Esophagus (tissue), 2 donors: Measurements from ENCODE around the gene GPR32. TPM values are rescaled to one million over a fixed set of nuclear protein-coding genes. Genes with fewer than 3 reads are reported as not detected.

Experiments
- H3K27ac ChIP-seq, 2 donors: one replicate each; pipeline ENCODE4 v1.5.1; 2013; ENCODE audit warnings: low read depth in 2 of 2, mild to moderate bottlenecking in 2 of 2, inconsistent platforms in 1 of 2, low read length in 1 of 2, moderate library complexity in 1 of 2
- H3K27me3 ChIP-seq, 2 donors: one replicate each; pipeline ENCODE4 v1.6.1; 2013; ENCODE audit warnings: low read length in 2 of 2, control low read depth in 1 of 2, mild to moderate bottlenecking in 1 of 2; ENCODE audit not compliant: insufficient read depth in 2 of 2, control insufficient read depth in 1 of 2
- H3K36me3 ChIP-seq, 2 donors: one replicate each; pipeline ENCODE4 v1.6.1; 2013; ENCODE audit warnings: low read length in 1 of 2; ENCODE audit not compliant: control insufficient read depth in 2 of 2, insufficient read depth in 2 of 2
- H3K4me1 ChIP-seq, 2 donors: one replicate each; pipeline ENCODE4 v1.6.1; 2013; ENCODE audit warnings: low read length in 1 of 2; ENCODE audit not compliant: control insufficient read depth in 2 of 2, insufficient read depth in 2 of 2
- H3K4me3 ChIP-seq, 2 donors: one replicate each; pipeline ENCODE4 v1.5.1; 2013; ENCODE audit warnings: low read length in 2 of 2, mild to moderate bottlenecking in 2 of 2, low read depth in 1 of 2, moderate library complexity in 1 of 2
- H3K9me3 ChIP-seq, 2 donors: one replicate each; pipeline ENCODE4 v1.6.1; 2013; ENCODE audit warnings: mild to moderate bottlenecking in 2 of 2, low read depth in 1 of 2, low read length in 1 of 2, moderate library complexity in 1 of 2; ENCODE audit not compliant: control insufficient read depth in 2 of 2, insufficient read depth in 1 of 2
- WGBS, 2 donors: extraction: QIAGEN DNeasy Blood & Tissue Kit; methylation state at CpG; one replicate each; pipeline ENCODE4 v1.1.7; 2013; 5-methylcytosine and 5-hydroxymethylcytosine counted together
- polyA plus RNA-seq, 2 donors: library from polyadenylated mRNA; stranded (reverse); fragments of 200-250 nt; gene quantifications; one replicate each; pipeline ENCODE4 v1.2.3, GENCODE V29; 2013
- donor health status: healthy with polysubstance abuse.
- donor health status: Bipolar disorder and iron deficiency.

The GPR32 gene
- polyA plus RNA-seq, 2 donors, result not detected

DNA sequence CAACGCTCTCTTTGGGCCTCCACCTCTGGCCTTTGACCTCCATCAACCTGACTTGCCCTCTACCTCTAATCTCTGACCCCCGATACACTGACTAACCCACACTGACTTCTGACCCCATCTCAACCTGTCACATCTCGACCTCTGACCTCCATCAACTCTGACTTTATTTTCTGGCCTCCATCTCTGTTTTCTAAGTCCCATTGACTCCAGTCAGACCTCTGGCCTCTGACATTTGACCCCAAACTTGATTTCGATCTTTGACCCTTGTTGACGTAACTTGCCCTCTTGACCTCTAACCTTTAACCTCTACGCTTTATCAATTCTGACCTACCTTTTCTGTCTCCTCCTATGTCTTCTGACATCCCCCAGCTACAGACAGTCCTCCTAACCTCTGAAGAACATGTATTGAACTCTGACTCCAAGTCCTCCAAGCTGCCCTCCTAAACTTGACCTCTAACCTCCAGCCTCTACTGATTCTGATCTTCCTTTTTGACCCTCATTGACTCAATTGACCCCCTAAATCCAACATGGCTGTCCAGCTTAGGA, 20.7 kb downstream of the GPR32 start:
- Histone ChIP-seq H3K9me3 (no peaks in the 10 kb centered on the region), H3K4me3 (no peak overlapping the region), H3K4me1 (peaks cover 0 to 5% of the 10 kb centered on the region in 2 donors), H3K36me3 (peaks cover 0 to 2% of the 10 kb centered on the region in 2 donors), H3K27ac (no peak overlapping the region), H3K27me3 (no peaks in the 10 kb centered on the region)
- 85 to 91% methylated on average over 6 of the region's 6 CpGs for WGBS, 2 donors

DNA sequence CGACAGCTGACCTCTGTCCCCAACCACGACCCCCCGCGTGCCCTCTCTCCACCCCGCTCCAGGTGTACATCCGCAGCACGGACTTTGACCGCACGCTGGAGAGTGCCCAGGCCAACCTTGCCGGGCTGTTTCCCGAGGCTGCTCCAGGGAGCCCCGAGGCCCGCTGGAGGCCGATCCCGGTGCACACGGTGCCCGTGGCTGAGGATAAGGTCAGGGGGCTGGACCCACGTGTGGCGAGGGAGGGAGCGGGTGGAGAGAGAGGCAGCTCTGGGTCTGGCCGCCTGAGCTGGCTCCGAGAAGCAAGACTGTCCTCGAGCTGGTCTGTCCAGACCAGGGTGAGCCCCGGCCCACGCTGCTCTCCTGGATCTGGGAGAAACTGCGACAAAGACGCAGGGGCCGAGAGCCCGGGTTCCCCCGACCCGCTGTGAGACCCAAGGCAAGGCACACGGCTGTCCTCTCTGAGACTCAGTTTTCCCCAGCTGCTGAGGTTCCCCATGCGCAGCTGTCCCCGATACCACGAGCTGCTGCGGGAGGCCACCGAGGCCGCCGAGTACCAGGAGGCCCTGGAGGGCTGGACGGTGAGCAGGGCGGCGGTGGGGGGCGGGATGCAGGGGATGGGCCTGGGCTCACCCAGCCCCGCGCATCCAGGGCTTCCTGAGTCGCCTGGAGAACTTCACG, 21.5 kb downstream of the GPR32 start:
- Histone ChIP-seq H3K4me1 (peaks cover 0 to 5% of the 10 kb centered on the region in 2 donors), H3K36me3 (peaks cover 2 to 5% of the 10 kb centered on the region in 2 donors), H3K27ac (no peak overlapping the region), H3K27me3 (no peaks in the 10 kb centered on the region), H3K9me3 (no peaks in the 10 kb centered on the region), H3K4me3 (no peak overlapping the region)
- 69 to 78% methylated on average over 47 of the region's 47 CpGs for WGBS, 2 donors

DNA sequence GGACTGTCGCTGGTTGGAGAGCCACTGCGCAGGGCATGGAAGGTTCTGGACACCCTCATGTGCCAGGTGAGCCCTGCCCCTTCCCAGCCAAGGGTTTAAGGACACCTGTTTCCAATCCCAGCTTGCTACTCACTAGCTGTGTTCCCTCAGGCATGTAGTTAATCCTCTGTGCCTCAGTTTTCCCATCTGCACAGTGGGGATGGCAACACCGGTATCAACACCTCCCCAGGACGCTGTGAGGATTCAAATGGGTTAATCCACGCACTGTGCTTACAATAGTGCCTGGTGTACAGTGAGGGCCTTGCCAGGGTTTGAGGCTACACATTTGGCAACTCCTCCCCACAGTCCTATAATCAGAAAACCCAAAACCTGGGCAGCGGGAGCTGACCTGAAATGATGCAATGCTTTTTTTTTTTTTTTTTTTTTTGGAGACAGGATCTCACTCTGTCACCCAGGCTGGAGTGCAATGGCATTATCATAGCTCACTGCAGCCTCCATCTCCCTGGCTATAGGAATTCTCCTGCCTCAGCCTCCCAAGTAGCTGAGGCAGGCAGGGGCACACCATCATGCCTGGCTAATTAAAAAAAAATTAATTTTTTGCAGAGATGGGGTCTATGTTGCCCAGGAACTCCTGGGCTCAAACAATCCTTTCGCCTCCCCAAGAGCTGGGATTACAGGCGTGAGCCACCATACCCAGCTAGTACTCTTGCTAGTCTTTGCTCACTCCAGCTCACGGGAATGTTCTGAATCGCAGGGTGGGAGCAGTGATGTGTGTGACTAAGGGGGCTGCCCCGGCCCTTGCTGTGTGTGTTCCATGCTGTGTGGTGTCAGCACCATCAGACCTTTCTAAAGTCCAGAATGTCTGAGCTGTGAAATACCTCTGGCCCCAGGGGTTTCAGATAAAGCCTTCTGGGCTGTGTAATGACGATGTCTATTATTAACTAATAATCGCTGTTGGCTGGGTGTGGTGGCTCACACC, 22.3 kb downstream of the GPR32 start:
- no peaks in the 10 kb centered on the region for H3K27me3 ChIP-seq

DNA sequence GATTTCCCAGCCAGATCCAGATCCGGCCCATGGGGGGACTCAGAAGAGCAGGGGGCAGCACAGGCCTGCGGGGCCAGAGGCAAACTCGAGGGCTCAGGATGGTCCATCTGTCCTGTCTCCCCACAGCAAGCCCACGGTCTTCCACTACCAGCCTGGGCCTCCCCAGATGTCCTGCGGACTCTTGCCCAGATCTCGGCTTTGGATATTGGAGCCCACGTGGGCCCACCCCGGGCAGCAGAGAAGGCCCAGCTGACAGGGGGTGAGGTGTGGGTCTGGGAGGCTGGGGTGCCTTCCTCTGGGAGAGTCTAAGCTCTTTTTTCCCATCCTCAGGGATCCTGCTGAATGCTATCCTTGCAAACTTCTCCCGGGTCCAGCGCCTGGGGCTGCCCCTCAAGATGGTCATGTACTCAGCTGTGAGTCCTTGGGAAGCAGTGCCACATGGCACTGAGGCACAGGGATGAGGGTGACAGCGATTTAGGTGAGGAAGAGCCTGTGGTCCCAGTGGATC, 23.3 kb downstream of the GPR32 start:
- no peak overlapping the region for H3K27ac ChIP-seq
- H3K27me3 ChIP-seq, result no peaks in the 10 kb centered on the region
- no peaks in the 10 kb centered on the region for H3K9me3 ChIP-seq
- 68 to 69% methylated on average over 11 of the region's 11 CpGs for WGBS, 2 donors
- H3K36me3 ChIP-seq, result peaks cover 7 to 21% of the 10 kb centered on the region in 2 donors
- H3K4me1 ChIP-seq, result peaks cover 0 to 5% of the 10 kb centered on the region in 2 donors
- no peak overlapping the region for H3K4me3 ChIP-seq

More for the DNA sequence above, 22.3 kb downstream of the GPR32 start:
- H3K4me1 ChIP-seq, result peaks cover 0 to 5% of the 10 kb centered on the region in 2 donors
- no peak overlapping the region for H3K27ac ChIP-seq
- H3K4me3 ChIP-seq, result no peak overlapping the region
- WGBS, 2 donors, result 80 to 82% methylated on average over 13 of the region's 13 CpGs
- peaks cover 2 to 10% of the 10 kb centered on the region in 2 donors for H3K36me3 ChIP-seq
- H3K9me3 ChIP-seq, result no peaks in the 10 kb centered on the region

DNA sequence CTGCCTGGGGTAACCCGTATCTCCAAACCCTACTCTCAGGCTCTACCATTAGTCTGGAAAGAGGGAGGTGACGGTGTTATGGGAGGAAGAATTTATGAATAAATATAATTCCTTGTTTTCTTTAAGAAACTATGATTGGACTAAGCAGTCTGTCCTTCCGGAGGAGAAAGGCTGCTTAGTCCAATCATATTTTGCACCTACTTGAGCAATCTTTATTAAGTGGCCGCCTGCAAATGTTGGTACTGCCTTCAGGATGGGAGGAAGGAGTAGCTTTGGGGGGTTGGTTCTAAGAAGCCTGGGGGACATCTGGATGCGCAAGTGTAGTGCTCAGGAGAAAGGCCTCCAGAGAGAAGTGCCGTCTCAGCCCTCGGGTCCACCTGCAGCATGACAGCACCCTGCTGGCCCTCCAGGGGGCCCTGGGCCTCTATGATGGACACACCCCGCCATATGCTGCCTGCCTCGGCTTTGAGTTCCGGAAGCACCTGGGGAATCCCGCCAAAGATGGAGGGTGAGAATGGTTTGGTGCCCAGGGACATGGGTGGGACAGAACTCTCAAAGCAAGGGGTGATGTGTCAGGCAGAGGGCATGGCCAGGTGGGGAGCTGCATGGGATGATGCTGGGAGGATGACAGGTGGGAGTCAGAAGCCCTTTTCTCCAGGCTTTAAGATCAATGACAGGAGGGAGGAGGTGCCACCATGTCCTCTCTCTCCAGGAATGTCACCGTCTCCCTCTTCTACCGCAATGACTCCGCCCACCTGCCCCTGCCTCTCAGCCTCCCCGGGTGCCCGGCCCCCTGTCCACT, 24.0 kb downstream of the GPR32 start:
- Histone ChIP-seq H3K27me3 (no peaks in the 10 kb centered on the region), H3K4me1 (peaks cover 0 to 5% of the 10 kb centered on the region in 2 donors), H3K27ac (no peak overlapping the region), H3K9me3 (no peaks in the 10 kb centered on the region), H3K4me3 (no peak overlapping the region), H3K36me3 (peaks cover 13 to 26% of the 10 kb centered on the region in 2 donors)
- 16 to 18% methylated on average over 15 to 16 of the region's 16 CpGs for WGBS, 2 donors

DNA sequence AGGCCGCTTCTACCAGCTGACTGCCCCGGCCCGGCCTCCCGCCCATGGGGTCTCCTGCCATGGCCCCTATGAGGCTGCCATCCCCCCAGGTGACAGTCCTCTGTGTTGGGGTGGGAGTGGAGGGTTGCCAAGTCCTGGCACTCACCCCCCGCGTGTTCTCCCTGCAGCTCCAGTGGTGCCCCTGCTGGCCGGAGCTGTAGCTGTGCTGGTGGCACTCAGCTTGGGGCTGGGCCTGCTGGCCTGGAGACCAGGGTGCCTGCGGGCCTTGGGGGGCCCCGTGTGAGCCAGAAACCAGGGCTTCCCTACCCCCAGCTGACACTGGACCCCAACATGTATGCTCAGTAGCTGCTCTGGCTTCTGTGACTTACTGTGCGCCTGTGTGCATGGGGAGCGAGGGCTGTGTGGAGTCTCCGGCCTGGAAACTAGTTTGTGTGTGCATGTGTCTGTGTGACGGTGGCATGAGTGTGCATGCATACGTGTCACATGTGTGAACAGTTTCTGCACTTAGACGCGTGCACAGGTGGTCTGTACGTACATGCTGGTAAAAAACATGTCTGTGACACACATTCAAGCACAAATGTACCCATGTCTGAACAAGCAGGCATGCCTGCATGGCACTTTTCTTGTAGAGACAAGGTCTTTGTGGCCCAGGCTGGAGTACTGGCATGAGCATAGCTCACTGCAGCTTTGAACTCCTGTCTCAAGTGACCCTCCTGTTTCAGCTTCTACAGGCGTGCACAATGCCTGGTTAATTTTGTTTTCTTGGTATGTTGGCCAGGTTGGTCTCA, 24.8 kb downstream of the GPR32 start:
- H3K4me3 ChIP-seq, result no peak overlapping the region
- H3K27ac ChIP-seq, result no peak overlapping the region
- 36 to 39% methylated on average over 18 of the region's 18 CpGs for WGBS, 2 donors
- H3K4me1 ChIP-seq, result peaks cover 0 to 5% of the 10 kb centered on the region in 2 donors
- H3K36me3 ChIP-seq, result peaks cover 14 to 31% of the 10 kb centered on the region in 2 donors
- H3K27me3 ChIP-seq, result no peaks in the 10 kb centered on the region
- no peaks in the 10 kb centered on the region for H3K9me3 ChIP-seq

DNA sequence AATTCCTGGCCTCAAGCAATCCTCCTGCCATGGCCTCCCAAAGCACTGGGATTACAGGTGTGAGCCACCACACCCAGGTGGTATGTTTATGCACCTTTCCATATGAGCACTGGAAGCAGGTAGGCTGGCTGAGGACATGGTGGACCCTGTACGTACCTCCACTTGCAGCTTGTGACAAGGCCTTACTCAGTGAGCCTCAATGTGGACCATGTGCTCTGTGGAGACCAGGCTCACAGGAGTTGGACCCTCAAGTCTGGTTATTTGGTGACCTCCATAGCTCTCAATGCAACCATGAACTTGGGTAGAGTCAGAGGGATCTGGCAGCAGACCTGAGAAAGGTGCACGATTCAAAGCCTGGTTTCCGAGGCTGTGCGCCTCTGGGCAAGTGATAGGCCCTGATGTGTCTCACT, 25.4 kb downstream of the GPR32 start:
- peaks cover 0 to 5% of the 10 kb centered on the region in 2 donors for H3K4me1 ChIP-seq
- H3K27me3 ChIP-seq, result no peaks in the 10 kb centered on the region
- WGBS, 2 donors, result 63 to 76% methylated on average over 4 of the region's 4 CpGs
- H3K27ac ChIP-seq, result no peak overlapping the region
- peaks cover 14 to 33% of the 10 kb centered on the region in 2 donors for H3K36me3 ChIP-seq
- H3K4me3 ChIP-seq, result no peak overlapping the region
- H3K9me3 ChIP-seq, result no peaks in the 10 kb centered on the region

DNA sequence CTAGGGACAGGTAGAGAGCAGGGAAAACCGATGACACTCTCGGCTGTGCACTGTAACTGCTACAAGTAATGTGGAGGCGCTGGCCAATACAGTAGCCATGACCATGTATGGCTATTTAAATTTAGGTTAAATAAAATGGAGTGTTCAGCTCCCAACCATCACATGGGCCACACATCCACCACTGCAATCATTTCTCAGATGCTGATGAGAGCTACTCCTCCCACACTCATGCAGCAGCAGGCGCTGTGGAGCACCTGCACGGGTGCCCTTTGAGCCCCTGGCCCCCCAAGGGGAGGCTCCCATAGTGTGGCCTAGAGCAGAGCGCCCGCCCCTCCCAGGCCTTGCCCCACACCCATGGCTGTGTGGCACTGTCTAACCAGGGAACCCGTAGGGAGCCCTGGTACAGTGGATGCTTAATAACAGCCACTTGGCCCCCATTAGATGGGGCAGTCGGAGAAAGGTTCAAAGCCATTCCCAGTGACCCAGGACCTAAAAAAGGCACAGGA, 25.9 kb downstream of the GPR32 start:
- H3K9me3 ChIP-seq, result no peaks in the 10 kb centered on the region
- H3K4me3 ChIP-seq, result no peak overlapping the region
- no peak overlapping the region for H3K27ac ChIP-seq
- peaks cover 14 to 33% of the 10 kb centered on the region in 2 donors for H3K36me3 ChIP-seq
- no peaks in the 10 kb centered on the region for H3K27me3 ChIP-seq
- peaks cover 0 to 5% of the 10 kb centered on the region in 2 donors for H3K4me1 ChIP-seq
- 83 to 84% methylated on average over 9 of the region's 9 CpGs for WGBS, 2 donors
